Prostate gland (tissue), 2 donors: ENCODE results near the gene PHF21B. TPM values are rescaled to one million over a fixed set of nuclear protein-coding genes. Genes with fewer than 3 reads are reported as not detected.

ENCODE experiments used
- DNase-seq: peaks from one replicate; pipeline ENCODE4 v3.0.0-alpha.2; 2019; ENCODE audit warnings: low spot score
- H3K27ac ChIP-seq, 2 donors: fragments of 200-600 bp; sonication (generic); 2 replicates each; pipeline ENCODE4 v1.5.1; 2017 to 2019
- H3K27me3 ChIP-seq: fragments of 200-600 bp; sonication (generic); replicated peaks from 2 replicates; pipeline ENCODE4 v1.5.1; 2019; ENCODE audit not compliant: insufficient read depth
- H3K36me3 ChIP-seq, 2 donors: fragments of 200-600 bp; sonication (generic); 1 replicate in 1 of 2; 2 replicates in 1 of 2; pipeline versions ENCODE4 v1.5.1 to v1.8.1; 2017 to 2019
- H3K4me1 ChIP-seq: fragments of 200-600 bp; sonication (generic); replicated peaks from 2 replicates; pipeline ENCODE4 v1.5.1; 2019
- H3K4me3 ChIP-seq, 2 donors: fragments of 200-600 bp; sonication (generic); 2 replicates each; pipeline ENCODE4 v1.5.1; 2017 to 2019
- H3K9me3 ChIP-seq: fragments of 200-600 bp; sonication (generic); 2 replicates; pipeline ENCODE4 v1.5.1; 2017
- POLR2A ChIP-seq: fragments of 450-650 bp; IDR thresholded peaks from one replicate; pipeline ENCODE4 v1.6.1; 2016; ENCODE audit warnings: antibody characterized with exemption, mild to moderate bottlenecking
- POLR2AphosphoS5 ChIP-seq: sonication (generic); formaldehyde crosslinking; IDR thresholded peaks from one replicate; pipeline ENCODE4 v1.6.1; 2017; ENCODE audit warnings: antibody characterized with exemption
- WGBS: methylation state at CpG from one replicate; pipeline ENCODE4 v1.1.5; 2018; 5-methylcytosine and 5-hydroxymethylcytosine counted together
- intact Hi-C: fragments of 100-400 bp; cut with DNase I; formaldehyde crosslinking; loops from one replicate; pipeline ENCODE4 v1.14.2; 2022
- total RNA-seq, 2 donors: library from RNA; depleted of rRNA; stranded (reverse); fragments of >200 nt; gene quantifications; one replicate each; pipeline ENCODE4 v1.1.0, GENCODE V29; 2016
- TF ChIP-seq, protein P1 (sequence below), 4 experiments: fragments of 200-600 bp in 2 of 4; fragments of 450-650 bp in 2 of 4; sonication (generic) in 2 of 4; IDR thresholded peaks; 1 replicate in 3 of 4; 2 replicates in 1 of 4; pipeline ENCODE4 v1.5.1; 2016 to 2019; ENCODE audit warnings: antibody characterized with exemption in 4 of 4, mild to moderate bottlenecking in 2 of 4, moderate library complexity in 2 of 4

Gene PHF21B
- total RNA-seq, 2 donors from 2014 or later: 9.7 to 27.3 TPM

DNA sequence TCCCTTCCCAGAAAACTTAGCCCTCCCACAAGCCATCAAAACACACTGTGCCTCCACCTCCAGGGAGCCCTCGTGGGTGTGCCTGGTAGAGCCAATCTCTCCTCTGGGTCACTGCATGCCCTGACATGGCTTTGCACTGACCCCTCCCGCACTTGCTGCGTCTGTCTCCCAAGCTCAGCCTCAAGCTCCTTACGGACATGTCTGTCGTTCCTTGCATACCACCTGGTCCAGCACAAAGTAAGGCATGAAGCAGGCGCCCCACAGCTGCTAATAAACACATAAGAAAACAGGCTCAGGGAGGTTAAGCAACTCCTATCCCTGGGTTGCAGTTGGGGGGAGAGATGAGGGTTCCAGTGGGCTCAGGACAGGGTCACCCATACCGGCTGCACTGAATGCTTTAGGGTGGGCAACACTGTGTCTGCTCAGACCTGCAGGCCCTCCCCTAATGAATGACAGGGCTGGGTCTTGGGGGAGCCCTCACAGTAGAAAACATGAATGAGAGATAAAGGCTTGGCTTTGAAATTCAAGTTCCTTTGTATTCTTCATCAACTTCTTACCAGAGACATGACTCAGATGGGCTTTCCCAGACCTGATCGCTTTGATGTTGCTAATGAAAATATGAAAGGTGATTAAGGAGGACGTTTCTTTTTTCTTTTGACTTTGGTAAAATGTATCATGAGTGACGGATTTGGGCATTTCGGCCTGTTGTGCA, 38.0 kb downstream of the PHF21B start:
- no peak for TF ChIP-seq POLR2A
- TF ChIP-seq POLR2AphosphoS5: no peak
- TF ChIP-seq, protein P1, sequence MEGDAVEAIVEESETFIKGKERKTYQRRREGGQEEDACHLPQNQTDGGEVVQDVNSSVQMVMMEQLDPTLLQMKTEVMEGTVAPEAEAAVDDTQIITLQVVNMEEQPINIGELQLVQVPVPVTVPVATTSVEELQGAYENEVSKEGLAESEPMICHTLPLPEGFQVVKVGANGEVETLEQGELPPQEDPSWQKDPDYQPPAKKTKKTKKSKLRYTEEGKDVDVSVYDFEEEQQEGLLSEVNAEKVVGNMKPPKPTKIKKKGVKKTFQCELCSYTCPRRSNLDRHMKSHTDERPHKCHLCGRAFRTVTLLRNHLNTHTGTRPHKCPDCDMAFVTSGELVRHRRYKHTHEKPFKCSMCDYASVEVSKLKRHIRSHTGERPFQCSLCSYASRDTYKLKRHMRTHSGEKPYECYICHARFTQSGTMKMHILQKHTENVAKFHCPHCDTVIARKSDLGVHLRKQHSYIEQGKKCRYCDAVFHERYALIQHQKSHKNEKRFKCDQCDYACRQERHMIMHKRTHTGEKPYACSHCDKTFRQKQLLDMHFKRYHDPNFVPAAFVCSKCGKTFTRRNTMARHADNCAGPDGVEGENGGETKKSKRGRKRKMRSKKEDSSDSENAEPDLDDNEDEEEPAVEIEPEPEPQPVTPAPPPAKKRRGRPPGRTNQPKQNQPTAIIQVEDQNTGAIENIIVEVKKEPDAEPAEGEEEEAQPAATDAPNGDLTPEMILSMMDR (IDR thresholded peaks at IDR 0.05): no peak
- Histone ChIP-seq H3K4me1 (no peaks in the 10 kb centered on the region), H3K36me3 (no peaks in the 10 kb centered on the region), H3K27me3 (no peaks in the 10 kb centered on the region), H3K27ac (peak overlapping the region in 1 of 2 donors; percentile 16), H3K4me3 (no peak overlapping the region), H3K9me3 (no peaks in the 10 kb centered on the region)
- intact Hi-C loops: no loop called here
- 57% methylated on average over 11 of the region's 11 CpGs for WGBS
- no peak for DNase-seq

DNA sequence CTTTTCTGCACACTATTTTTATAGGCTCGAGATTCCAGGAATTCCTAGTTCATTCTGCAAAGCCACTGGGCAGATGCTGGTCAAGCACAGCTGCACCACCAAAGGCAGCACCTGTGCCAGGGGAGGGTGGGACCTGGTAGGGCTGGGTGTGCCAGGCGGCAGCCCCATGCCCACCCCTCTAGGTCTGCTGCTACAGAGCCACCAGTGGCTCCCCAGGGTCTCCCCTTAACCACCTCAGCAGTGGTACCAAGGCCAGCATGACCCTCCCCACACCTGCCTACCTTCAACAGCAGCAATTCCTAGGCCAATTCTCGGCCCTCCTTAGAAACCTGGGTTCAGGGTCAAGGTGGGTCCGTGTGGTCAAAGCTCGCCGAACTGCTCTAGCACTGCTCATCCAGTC, 39.5 kb downstream of the PHF21B start:
- TF ChIP-seq POLR2AphosphoS5: no peak
- TF ChIP-seq, protein P1 (IDR thresholded peaks at IDR 0.05): no peak
- no peak for TF ChIP-seq POLR2A
- WGBS: 91% methylated on average over 6 of the region's 6 CpGs
- intact Hi-C loops: no loop called here

DNA sequence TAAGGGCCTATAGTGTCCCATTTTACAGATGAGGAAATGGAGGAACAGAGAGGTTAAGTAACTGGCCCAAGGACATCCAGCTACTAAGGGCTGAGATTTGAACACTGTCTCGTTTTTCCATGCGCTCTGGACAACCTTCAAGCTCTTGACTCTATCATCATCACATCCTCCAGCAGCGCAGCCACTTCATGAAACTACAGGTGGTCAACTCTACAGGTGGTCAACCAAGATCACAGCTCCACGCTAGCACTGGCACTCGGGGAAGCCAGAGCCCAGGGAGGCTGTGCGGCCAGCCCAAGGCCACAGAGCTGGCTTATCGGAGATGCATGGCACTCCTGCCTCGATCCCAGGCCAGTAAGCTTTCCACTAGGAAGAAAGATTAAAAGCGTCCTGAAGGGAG, 40.0 kb downstream of the PHF21B start:
- Histone ChIP-seq H3K36me3 (no peaks in the 10 kb centered on the region), H3K27ac (no peak overlapping the region), H3K4me3 (no peak overlapping the region), H3K4me1 (no peaks in the 10 kb centered on the region), H3K27me3 (no peaks in the 10 kb centered on the region), H3K9me3 (no peaks in the 10 kb centered on the region)
- intact Hi-C loops: no loop called here
- 95% methylated on average over 9 of the region's 9 CpGs for WGBS
- no peak for TF ChIP-seq POLR2AphosphoS5
- TF ChIP-seq POLR2A: no peak
- TF ChIP-seq, protein P1 (IDR thresholded peaks at IDR 0.05): no peak
- no peak for DNase-seq

More for the DNA sequence above, 39.5 kb downstream of the PHF21B start:
- no peak for DNase-seq
- no peaks in the 10 kb centered on the region for H3K4me1 ChIP-seq
- H3K4me3 ChIP-seq: no peak overlapping the region
- H3K27ac ChIP-seq: no peak overlapping the region
- H3K27me3 ChIP-seq: no peaks in the 10 kb centered on the region
- H3K36me3 ChIP-seq: no peaks in the 10 kb centered on the region
- no peaks in the 10 kb centered on the region for H3K9me3 ChIP-seq

DNA sequence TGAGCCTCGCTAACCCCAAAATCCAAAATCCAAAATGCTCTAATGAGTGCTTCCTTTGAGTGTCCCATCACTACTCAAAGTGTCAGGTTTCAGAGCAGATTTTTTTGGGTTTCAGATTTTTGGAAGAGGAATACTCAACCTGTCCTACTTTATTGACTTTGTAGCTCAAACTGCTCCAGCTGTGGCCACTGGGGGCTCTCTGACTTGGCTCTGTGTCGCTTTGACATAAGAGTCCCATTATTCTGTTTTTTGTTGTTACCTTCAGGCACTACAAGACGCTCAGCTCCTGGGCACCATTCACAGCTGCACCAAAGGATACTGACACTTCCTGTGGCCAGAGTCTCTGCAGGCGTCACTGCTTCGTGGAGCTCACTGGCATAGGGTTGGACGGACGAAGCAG, 41.1 kb downstream of the PHF21B start:
- no peak overlapping the region for H3K27ac ChIP-seq
- no peaks in the 10 kb centered on the region for H3K27me3 ChIP-seq
- TF ChIP-seq POLR2A (no peak), POLR2AphosphoS5 (no peak)
- TF ChIP-seq, protein P1 (IDR thresholded peaks at IDR 0.05): no peak
- WGBS: 66% methylated on average over 7 of the region's 7 CpGs
- H3K4me3 ChIP-seq: no peak overlapping the region
- H3K36me3 ChIP-seq: no peaks in the 10 kb centered on the region
- intact Hi-C loops: no loop called here
- DNase-seq: no peak
- no peaks in the 10 kb centered on the region for H3K4me1 ChIP-seq
- no peaks in the 10 kb centered on the region for H3K9me3 ChIP-seq

DNA sequence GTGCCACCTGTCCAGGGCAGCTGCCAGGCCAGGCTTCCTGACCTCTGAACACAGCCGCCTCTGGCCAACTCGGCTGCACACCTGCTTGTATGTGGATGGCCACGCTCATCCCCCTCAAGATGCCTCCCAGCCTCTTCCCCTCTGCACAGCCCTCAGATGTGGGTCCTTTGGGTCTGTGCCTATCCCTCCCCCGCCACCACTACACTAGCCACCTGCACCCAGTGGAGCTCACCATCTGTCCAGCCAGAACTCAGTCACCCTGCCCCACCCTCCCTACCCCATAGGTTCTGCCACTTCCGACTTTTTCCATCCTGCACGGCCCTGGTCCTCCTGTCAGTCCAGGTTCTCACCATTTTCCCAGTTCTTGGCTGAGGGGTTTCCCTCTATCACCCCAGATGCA, 44.6 kb downstream of the PHF21B start:
- 89% methylated on average over 6 of the region's 6 CpGs for WGBS
- H3K27ac ChIP-seq: no peak overlapping the region
- intact Hi-C loops: no loop called here

More for the DNA sequence above, 44.6 kb downstream of the PHF21B start:
- no peaks in the 10 kb centered on the region for H3K36me3 ChIP-seq
- no peak overlapping the region for H3K4me3 ChIP-seq
- H3K27me3 ChIP-seq: no peaks in the 10 kb centered on the region
- no peaks in the 10 kb centered on the region for H3K4me1 ChIP-seq
- no peak for TF ChIP-seq POLR2A
- no peak for TF ChIP-seq POLR2AphosphoS5
- TF ChIP-seq, protein P1 (IDR thresholded peaks at IDR 0.05): no peak
- no peak for DNase-seq
- H3K9me3 ChIP-seq: no peaks in the 10 kb centered on the region
